HG03039 (cell line): ENCODE data around the gene BLMH.

Experiments
- ATAC-seq: cut with Tn5 transposase; IDR thresholded peaks from one replicate; pipeline ENCODE4 v1.9.1; 2021; ENCODE audit warnings: mild to moderate bottlenecking, moderate library complexity; ENCODE audit not compliant: unreplicated experiment

Gene BLMH

GRCh38 chr17:30251931-30252330 lies 39.8 kb downstream of the BLMH start:
- no peak for ATAC-seq

GRCh38 chr17:30249460-30249859 lies 42.3 kb downstream of the BLMH start:
- ATAC-seq = no peak

- ATAC-seq = no peak
Observed at GRCh38 chr17:30248786-30249185, 43.0 kb downstream of the BLMH start.

- ATAC-seq = no peak
Observed at GRCh38 chr17:30246460-30246859, 45.3 kb downstream of the BLMH start.

- no peak for ATAC-seq
Observed at GRCh38 chr17:30244853-30245385, 46.8 kb downstream of the BLMH start.

GRCh38 chr17:30243568-30243967 lies 48.2 kb downstream of the BLMH start:
- ATAC-seq = no peak

GRCh38 chr17:30243002-30243401 lies 48.7 kb downstream of the BLMH start:
- no peak for ATAC-seq

- ATAC-seq = no peak
Observed at GRCh38 chr17:30241051-30241450, 50.7 kb downstream of the BLMH start.

- no peak for ATAC-seq
Observed at GRCh38 chr17:30240177-30240576, 51.6 kb downstream of the BLMH start.

GRCh38 chr17:30239089-30239462 lies 52.7 kb downstream of the BLMH start:
- ATAC-seq = no peak

- no peak for ATAC-seq
Observed at GRCh38 chr17:30238387-30239088, 53.2 kb downstream of the BLMH start.

GRCh38 chr17:30238003-30238344 lies 53.8 kb downstream of the BLMH start:
- no peak for ATAC-seq

- no peak for ATAC-seq
Observed at GRCh38 chr17:30237296-30238002, 54.3 kb downstream of the BLMH start.

GRCh38 chr17:30236766-30237165 lies 55.0 kb downstream of the BLMH start:
- no peak for ATAC-seq

GRCh38 chr17:30236297-30236624 lies 55.5 kb downstream of the BLMH start:
- no peak for ATAC-seq

GRCh38 chr17:30235386-30236296 lies 56.1 kb downstream of the BLMH start, which contains the start of gene SLC6A4:
SLC6A4 (minus strand) TSS chr17:30235697; CDS start chr17:30221958, 13,739 bp downstream.
- no peak for ATAC-seq

GRCh38 chr17:30234964-30235363 lies 56.8 kb downstream of the BLMH start:
- ATAC-seq = no peak

GRCh38 chr17:30234296-30234695 lies 57.4 kb downstream of the BLMH start:
- ATAC-seq = no peak

GRCh38 chr17:30232824-30233427 lies 58.8 kb downstream of the BLMH start:
- ATAC-seq = no peak

GRCh38 chr17:30232015-30232823 lies 59.5 kb downstream of the BLMH start:
- no peak for ATAC-seq
